HTERT RPE-1 (cell line): ENCODE measurements around the gene RBM6.

ENCODE experiments used
- in situ Hi-C: fragments of 300-500 bp; cut with MboI; formaldehyde crosslinking; loops from 4 replicates; pipeline ENCODE4 v1.14.3; 2020; ENCODE audit warnings: low sequenced_read_pairs

The RBM6 gene

DNA sequence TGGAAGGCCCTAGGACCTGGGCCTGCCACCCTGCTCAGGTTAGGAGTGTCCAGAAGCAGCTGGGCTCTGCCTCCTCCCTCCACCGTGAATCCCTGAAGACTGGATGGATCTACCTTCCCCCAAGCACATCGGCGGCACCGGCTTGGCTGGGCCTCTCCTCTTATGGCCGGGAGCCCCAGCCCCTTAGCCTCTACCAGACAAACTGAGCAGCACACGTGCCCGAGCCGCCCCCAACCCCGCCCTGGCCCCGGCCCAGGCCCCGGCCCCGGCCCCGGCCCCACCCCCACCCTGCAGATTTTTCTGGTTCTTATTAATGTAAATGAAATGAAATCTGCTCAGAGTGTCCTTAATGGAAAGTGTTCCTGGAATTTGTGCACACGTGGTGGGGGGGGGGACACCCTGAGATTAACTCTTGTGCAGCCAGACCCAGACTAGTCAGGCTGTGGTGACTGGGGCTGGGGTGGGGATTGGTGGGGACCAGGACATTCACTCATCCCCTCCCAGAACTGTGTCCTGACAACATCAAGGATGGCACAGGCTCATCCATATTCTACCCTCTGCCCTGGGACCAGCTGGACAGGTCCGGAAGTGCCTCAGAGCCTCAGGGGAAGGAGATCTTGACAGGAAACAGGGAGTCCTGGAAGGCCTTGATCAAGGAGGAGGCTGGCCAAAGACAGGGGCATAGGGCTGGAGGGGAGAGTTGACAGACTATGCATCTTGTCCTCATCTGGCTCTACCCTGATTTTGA is 184.3 kb downstream of the RBM6 start:
- in situ Hi-C loops: no loop called here

DNA sequence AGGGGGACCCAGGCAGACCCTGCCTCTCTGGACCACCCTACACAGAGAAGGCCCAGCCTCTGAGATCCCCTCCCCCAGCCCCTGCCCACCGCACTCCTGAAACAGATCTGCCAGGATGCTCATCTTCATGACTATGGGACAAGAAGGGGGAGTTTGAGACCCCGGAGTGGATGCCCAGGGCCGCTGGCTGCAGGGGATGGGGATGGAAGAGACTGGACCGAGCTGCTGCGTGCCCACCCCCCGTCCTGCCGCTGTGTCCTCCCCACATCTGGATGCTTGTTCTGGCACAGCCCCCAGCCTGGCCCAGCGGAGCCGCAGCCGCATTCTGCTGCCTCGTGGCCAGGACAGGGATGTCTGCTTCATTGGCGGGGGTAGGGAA is 184.8 kb downstream of the RBM6 start:
- in situ Hi-C loops: no loop called here

DNA sequence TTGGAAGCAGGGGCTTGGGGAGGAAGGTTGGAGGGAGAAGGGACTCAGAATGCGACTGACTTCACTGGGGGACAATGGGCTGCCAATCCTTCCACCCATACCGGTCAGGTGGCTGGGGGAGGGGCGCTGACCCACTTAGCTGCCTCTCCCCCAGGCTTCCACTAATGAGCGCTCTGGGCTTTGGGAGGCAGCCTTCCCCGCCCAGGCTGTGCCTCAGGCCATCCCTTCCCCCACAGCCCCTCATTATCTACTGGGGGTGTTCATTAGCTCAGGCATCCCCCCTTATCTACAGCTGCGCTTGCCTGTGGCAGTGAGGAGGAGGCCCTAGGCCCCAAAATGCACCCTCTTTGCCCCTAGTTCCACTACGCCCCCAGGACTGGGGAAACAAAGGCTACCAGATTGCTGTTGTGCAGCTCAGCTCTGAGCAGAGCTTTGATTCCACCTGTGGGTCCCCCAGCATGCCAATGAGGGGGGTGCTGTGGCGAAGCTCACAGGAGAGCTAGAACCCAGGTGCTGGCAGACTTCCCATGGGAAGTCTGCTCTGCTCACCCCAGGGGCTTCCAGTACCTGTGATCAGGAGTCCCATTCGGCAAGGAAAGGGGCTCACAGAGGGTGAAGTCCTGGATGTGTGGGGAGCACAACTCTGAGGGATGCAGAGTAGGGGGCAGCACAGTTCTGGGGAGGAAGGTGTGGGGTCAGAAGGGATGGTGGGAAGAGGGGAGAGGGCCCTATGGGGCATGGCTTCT is 185.8 kb downstream of the RBM6 start:
- in situ Hi-C loops: no loop called here

- in situ Hi-C loops: no loop called here
Observed at GRCh38 chr3:50126287-50127211, 186.6 kb downstream of the RBM6 start.
